Right lobe of liver (tissue), 4 donors: ENCODE results near the gene TIAL1.

Experiments used
- CTCF ChIP-seq, 4 donors: fragments of 200-600 bp in 3 of 4; fragments of 450-650 bp in 1 of 4; IDR thresholded peaks; one replicate each; pipeline versions ENCODE4 v1.5.1 to v1.8.0; 2016 to 2022; ENCODE audit warnings: antibody characterized with exemption in 4 of 4, mild to moderate bottlenecking in 2 of 4
- POLR2A ChIP-seq: fragments of 450-650 bp; IDR thresholded peaks from one replicate; pipeline ENCODE4 v1.6.1; 2017; ENCODE audit warnings: antibody characterized with exemption, mild to moderate bottlenecking
- donor health status: DM: no; HTN: no; CAD: no.
- donor health status: DM: no; HTN: no; CAD: no.
- donor health status: DM: no; HTN: yes; CAD: no.

- TF ChIP-seq CTCF (IDR thresholded peaks at IDR 0.05), result no peak
- TF ChIP-seq POLR2A, result no peak
Measured at GRCh38 chr10:119526621-119527592, 69.9 kb downstream of the TIAL1 start.
